ENCODE measurements around the gene FAM110D. TPM values are rescaled to one million over a fixed set of nuclear protein-coding genes. Genes with fewer than 3 reads are reported as not detected.

FAM110D gene
- total RNA-seq, 2 experiments from 2014 or later: not detected

GRCh38 chr1:26184883-26185282 lies 26.0 kb downstream of the FAM110D start:
- Mint-ChIP-seq H3K9me3 (no peaks in the 10 kb centered on the region), H3K27ac (no peak overlapping the region), H3K4me3 (no peak overlapping the region), H3K27me3 (no peaks in the 10 kb centered on the region), H3K4me1 (no peaks in the 10 kb centered on the region), H3K36me3 (ENCODE audit: low read depth) (no peaks in the 10 kb centered on the region)
- CTCF ChIA-PET: interaction anchor here (0.6 to 1.6 kb wide), 3 partner anchors 9 to 87 kb away, joined by 3 to 6 read pairs (median 4); partner anchors contain the start of gene ZNF593
- POLR2A ChIA-PET: interaction anchor here (1.5 kb wide), 1 partner anchor 49 kb away, joined by 5 read pairs; the partner anchor contains the start of gene CEP85
- DNase-seq: no peak

- H3K27me3 Mint-ChIP-seq: peaks cover 2% of the 10 kb centered on the region
- no peak overlapping the region for H3K27ac Mint-ChIP-seq
- DNase-seq: no peak
- ChIA-PET POLR2A (interaction anchor here (1.0 to 2.5 kb wide), 2 partner anchors 15 to 46 kb away, joined by 4 to 11 read pairs; partner anchors contain the start of gene CEP85), CTCF (interaction anchor here (0.7 to 1.9 kb wide), 2 partner anchors 18 to 31 kb away, joined by 3 to 5 read pairs; partner anchors contain the start of gene ZNF593)
- H3K4me1 Mint-ChIP-seq: peaks cover 12% of the 10 kb centered on the region
- H3K36me3 Mint-ChIP-seq (ENCODE audit: low read depth): no peaks in the 10 kb centered on the region
- H3K4me3 Mint-ChIP-seq: no peak overlapping the region
- no peaks in the 10 kb centered on the region for H3K9me3 Mint-ChIP-seq
These were observed 29.0 kb downstream of the FAM110D start for GRCh38 chr1:26187882-26188281.

GRCh38 chr1:26188477-26188876 lies 29.6 kb downstream of the FAM110D start:
- Mint-ChIP-seq H3K27me3 (peaks cover 2% of the 10 kb centered on the region), H3K9me3 (no peaks in the 10 kb centered on the region), H3K27ac (no peak overlapping the region), H3K36me3 (ENCODE audit: low read depth) (no peaks in the 10 kb centered on the region), H3K4me1 (peaks cover 16% of the 10 kb centered on the region), H3K4me3 (no peak overlapping the region)
- ChIA-PET CTCF (interaction anchor here (1.9 to 2.9 kb wide), 2 partner anchors 19 to 45 kb away, joined by 5 to 22 read pairs; partner anchors contain the start of genes CEP85 and ZNF593), POLR2A (interaction anchor here (1.0 to 2.5 kb wide), 2 partner anchors 14 to 46 kb away, joined by 4 to 11 read pairs; partner anchors contain the start of gene CEP85)
- no peak for DNase-seq

- Mint-ChIP-seq H3K9me3 (no peaks in the 10 kb centered on the region), H3K36me3 (ENCODE audit: low read depth) (no peaks in the 10 kb centered on the region), H3K4me1 (peaks cover 21% of the 10 kb centered on the region), H3K27me3 (peaks cover 7% of the 10 kb centered on the region), H3K27ac (no peak overlapping the region), H3K4me3 (no peak overlapping the region)
- ChIA-PET CTCF (interaction anchor here (0.7 to 2.9 kb wide), 5 partner anchors 11 to 44 kb away, joined by 3 to 22 read pairs (median 5); partner anchors contain the start of genes CEP85 and ZNF593), POLR2A (interaction anchor here (1.5 to 2.5 kb wide), 2 partner anchors 45 to 173 kb away, joined by 3 to 11 read pairs; partner anchors contain the start of gene CEP85)
- no peak for DNase-seq
These were observed 30.5 kb downstream of the FAM110D start for GRCh38 chr1:26189331-26189730.

- ChIA-PET POLR2A (interaction anchor here (1.5 to 2.5 kb wide), 2 partner anchors 45 to 172 kb away, joined by 3 to 11 read pairs; partner anchors contain the start of gene CEP85), CTCF (interaction anchor here (0.7 to 2.9 kb wide), 4 partner anchors 11 to 44 kb away, joined by 3 to 22 read pairs (median 4); partner anchors contain the start of genes CEP85 and ZNF593)
- no peak for DNase-seq
- Mint-ChIP-seq H3K27ac (no peak overlapping the region), H3K4me3 (no peak overlapping the region), H3K36me3 (ENCODE audit: low read depth) (no peaks in the 10 kb centered on the region), H3K9me3 (no peaks in the 10 kb centered on the region), H3K4me1 (peaks cover 21% of the 10 kb centered on the region), H3K27me3 (peaks cover 7% of the 10 kb centered on the region)
These were observed 30.9 kb downstream of the FAM110D start for GRCh38 chr1:26189751-26190275.

GRCh38 chr1:26190373-26190987 lies 31.6 kb downstream of the FAM110D start, which contains the start of gene CATSPER4:
CATSPER4 (plus strand) TSS chr1:26190602; CDS start chr1:26190628, 26 bp downstream.
- CTCF ChIA-PET: interaction anchor here (1.7 to 2.9 kb wide), 2 partner anchors 20 to 43 kb away, joined by 3 to 22 read pairs; partner anchors contain the start of gene CEP85
- Mint-ChIP-seq H3K4me3 (no peak within 1 kb of the TSS), H3K4me1 (peaks cover 21% of the 10 kb centered on the region), H3K9me3 (no peaks in the 10 kb centered on the region), H3K36me3 (ENCODE audit: low read depth) (no peaks in the 10 kb centered on the region), H3K27me3 (peaks cover 9% of the 10 kb centered on the region), H3K27ac (no peak within 1 kb of the TSS)
- POLR2A ChIA-PET: interaction anchor here (1.5 to 2.5 kb wide), 2 partner anchors 44 to 172 kb away, joined by 3 to 11 read pairs; partner anchors contain the start of gene CEP85
- DNase-seq: no peak

- Mint-ChIP-seq H3K4me1 (peaks cover 21% of the 10 kb centered on the region), H3K4me3 (no peak overlapping the region), H3K27me3 (peaks cover 14% of the 10 kb centered on the region), H3K36me3 (ENCODE audit: low read depth) (no peaks in the 10 kb centered on the region), H3K27ac (no peak overlapping the region), H3K9me3 (no peaks in the 10 kb centered on the region)
- CTCF ChIA-PET: interaction anchor here (0.7 to 1.4 kb wide), 3 partner anchors 22 to 135 kb away, joined by 3 to 5 read pairs (median 3); partner anchors contain the start of genes CEP85 and ZNF593
- peak; percentile 34 for DNase-seq
- POLR2A ChIA-PET: interaction anchor here (1.3 kb wide), 1 partner anchor 17 kb away, joined by 3 read pairs; no protein-coding TSS in a partner anchor
These were observed 32.9 kb downstream of the FAM110D start for GRCh38 chr1:26191739-26192138.

- Mint-ChIP-seq H3K27ac (no peak overlapping the region), H3K27me3 (peaks cover 14% of the 10 kb centered on the region), H3K4me3 (no peak overlapping the region), H3K36me3 (ENCODE audit: low read depth) (no peaks in the 10 kb centered on the region), H3K4me1 (peaks cover 32% of the 10 kb centered on the region), H3K9me3 (no peaks in the 10 kb centered on the region)
- ChIA-PET CTCF (interaction anchor here (0.7 to 1.4 kb wide), 3 partner anchors 26 to 222 kb away, joined by 3 to 5 read pairs (median 5); partner anchors contain the start of genes CEP85 and ZNF593), POLR2A (no interaction called here)
- no peak for DNase-seq
These were observed 36.9 kb downstream of the FAM110D start for GRCh38 chr1:26195805-26196204.

- DNase-seq: no peak
- CTCF ChIA-PET: interaction anchor here (0.6 to 1.1 kb wide), 2 partner anchors 26 to 37 kb away, joined by 3 to 5 read pairs; partner anchors contain the start of genes CEP85 and ZNF593OS
These were observed 38.4 kb downstream of the FAM110D start for GRCh38 chr1:26197301-26197700.

GRCh38 chr1:26197813-26198212 lies 38.9 kb downstream of the FAM110D start:
- POLR2A ChIA-PET: no interaction called here
- DNase-seq: no peak
- Mint-ChIP-seq H3K4me1 (peaks cover 41% of the 10 kb centered on the region), H3K9me3 (no peaks in the 10 kb centered on the region), H3K27me3 (peaks cover 12% of the 10 kb centered on the region), H3K36me3 (ENCODE audit: low read depth) (no peaks in the 10 kb centered on the region), H3K4me3 (no peak overlapping the region), H3K27ac (no peak overlapping the region)
- CTCF ChIA-PET: interaction anchor here (0.6 to 1.1 kb wide), 2 partner anchors 26 to 36 kb away, joined by 3 to 5 read pairs; partner anchors contain the start of genes CEP85 and ZNF593OS

More at GRCh38 chr1:26197301-26197700, 38.4 kb downstream of the FAM110D start:
- Mint-ChIP-seq H3K27ac (no peak overlapping the region), H3K4me1 (peaks cover 36% of the 10 kb centered on the region), H3K9me3 (no peaks in the 10 kb centered on the region), H3K27me3 (peaks cover 12% of the 10 kb centered on the region), H3K4me3 (no peak overlapping the region), H3K36me3 (ENCODE audit: low read depth) (no peaks in the 10 kb centered on the region)
- POLR2A ChIA-PET: no interaction called here

GRCh38 chr1:26200413-26200812 lies 41.5 kb downstream of the FAM110D start:
- peaks cover 5% of the 10 kb centered on the region for H3K27me3 Mint-ChIP-seq
- no peak for DNase-seq
- H3K4me1 Mint-ChIP-seq: peaks cover 41% of the 10 kb centered on the region
- H3K27ac Mint-ChIP-seq: peak overlapping the region; percentile 62
- no peaks in the 10 kb centered on the region for H3K9me3 Mint-ChIP-seq
- no peak overlapping the region for H3K4me3 Mint-ChIP-seq
- no peaks in the 10 kb centered on the region for H3K36me3 Mint-ChIP-seq (ENCODE audit: low read depth)
- POLR2A ChIA-PET: interaction anchor here (0.7 to 3.8 kb wide), 3 partner anchors 14 to 78 kb away, joined by 3 to 44 read pairs (median 5); partner anchors contain the start of gene CEP85
- CTCF ChIA-PET: interaction anchor here (1.1 to 1.4 kb wide), 2 partner anchors 31 to 34 kb away, joined by 3 to 6 read pairs; partner anchors contain the start of genes CEP85 and ZNF593

- no peaks in the 10 kb centered on the region for H3K27me3 Mint-ChIP-seq
- H3K9me3 Mint-ChIP-seq: no peaks in the 10 kb centered on the region
- no peak overlapping the region for H3K4me3 Mint-ChIP-seq
- H3K4me1 Mint-ChIP-seq: peaks cover 41% of the 10 kb centered on the region
- H3K27ac Mint-ChIP-seq: no peak overlapping the region
- no peak for DNase-seq
- POLR2A ChIA-PET: interaction anchor here (2.0 to 3.8 kb wide), 3 partner anchors 11 to 72 kb away, joined by 5 to 44 read pairs (median 6); partner anchors contain the start of gene CEP85
- CTCF ChIA-PET: interaction anchor here (0.9 to 6.1 kb wide), 6 partner anchors 9 to 188 kb away, joined by 3 to 42 read pairs (median 4); partner anchors contain the start of genes CEP85 and ZNF593
- H3K36me3 Mint-ChIP-seq (ENCODE audit: low read depth): no peaks in the 10 kb centered on the region
These were observed 44.9 kb downstream of the FAM110D start for GRCh38 chr1:26203642-26204318.

Measured in activated CD4-positive, alpha-beta memory T cell treated with anti-CD3 and anti-CD28 coated beads, Interleukin-2, amount 10 ng/mL, durations not matched to agents 7 days and 5 days (primary cell).